Endothelial cell of umbilical vein (primary cell): Measurements from ENCODE around the gene RANBP1. TPM values are rescaled to one million over a fixed set of nuclear protein-coding genes. Genes with fewer than 3 reads are reported as not detected.

Source experiments
- BruUV-seq: library from RNA; stranded (reverse); fragments of 400-500 nt; replicated peaks from 2 replicates; lab custom pipeline; 2021; lab: Mats Ljungman, UMichigan
- CTCF ChIA-PET: fragments of 300-600, 350-600 bp; sonication (Branson Sonifier 250); formaldehyde crosslinking; loops from one replicate; lab custom pipeline; 2021; ENCODE audit warnings: antibody characterized with exemption, inconsistent platforms; lab: Charles Lee
- POLR2A ChIA-PET: fragments of 300-600, 350-600 bp; sonication (Branson Sonifier 250); formaldehyde crosslinking; loops from one replicate; lab custom pipeline; 2021; ENCODE audit warnings: antibody characterized with exemption, inconsistent platforms; lab: Charles Lee
- DNase-seq: peaks from one replicate; pipeline ENCODE4 v3.0.0-alpha.2; 2011; ENCODE audit warnings: low read depth, low spot score
- FAIRE-seq: peaks from 2 replicates; lab custom pipeline; 2011; peaks lifted over from hg19 to GRCh38; lab: Jason Lieb, UNC
- H2AFZ ChIP-seq: 2 replicates; pipeline ENCODE4 v1.6.0; 2012; ENCODE audit warnings: low read depth, low read length, control low read depth, inconsistent platforms
- H3K27ac ChIP-seq: 2 replicates; pipeline ENCODE4 v1.5.1; 2011; ENCODE audit warnings: low read depth, mild to moderate bottlenecking, control low read depth, low read length, moderate library complexity; ENCODE audit not compliant: insufficient read depth
- H3K27me3 ChIP-seq, 2 experiments: 2 replicates each; pipeline versions ENCODE4 v1.6.0 to v1.6.1; 2011; ENCODE audit warnings: low read length in 2 of 2, mixed read lengths in 1 of 2; ENCODE audit not compliant: control insufficient read depth in 2 of 2, insufficient read depth in 2 of 2
- H3K36me3 ChIP-seq, 2 experiments: 2 replicates in 1 of 2; 3 replicates in 1 of 2; pipeline ENCODE4 v1.5.1; 2011; ENCODE audit warnings: low read length in 2 of 2, mild to moderate bottlenecking in 1 of 2, moderate library complexity in 1 of 2; ENCODE audit not compliant: control insufficient read depth in 2 of 2, insufficient read depth in 2 of 2; ENCODE audit errors: extremely low read depth in 1 of 2
- H3K4me1 ChIP-seq: 3 replicates; pipeline ENCODE4 v1.5.1; 2011; ENCODE audit warnings: mild to moderate bottlenecking, low read length; ENCODE audit not compliant: control insufficient read depth, insufficient read depth; ENCODE audit errors: extremely low read depth
- H3K4me2 ChIP-seq: 2 replicates; pipeline ENCODE4 v1.6.1; 2011; ENCODE audit warnings: low read length, control low read depth, mixed read lengths; ENCODE audit not compliant: insufficient read depth
- H3K4me3 ChIP-seq, 3 experiments: fragments of 200-600 bp in 1 of 3; sonication (generic), shearing (Covaris generic) in 1 of 3; replicated peaks in 1 of 3; 2 replicates each; pipeline ENCODE4 v1.5.1; 2011 to 2016; ENCODE audit warnings: control low read depth in 3 of 3, low read length in 3 of 3, mild to moderate bottlenecking in 2 of 3, inconsistent platforms in 1 of 3, low read depth in 1 of 3, moderate library complexity in 1 of 3; ENCODE audit not compliant: insufficient read depth in 1 of 3
- H3K79me2 ChIP-seq: 2 replicates; pipeline ENCODE4 v1.6.0; 2012; ENCODE audit warnings: low read length, inconsistent platforms; ENCODE audit not compliant: control insufficient read depth, insufficient read depth
- H3K9ac ChIP-seq: replicated peaks from 2 replicates; pipeline ENCODE3; 2011; ENCODE audit warnings: low read length, control low read depth; ENCODE audit not compliant: insufficient read depth; ENCODE audit errors: extremely low read depth
- H3K9me1 ChIP-seq: replicated peaks from 3 replicates; pipeline ENCODE4 v1.6.0; 2011; ENCODE audit warnings: mild to moderate bottlenecking, low read length; ENCODE audit not compliant: control insufficient read depth, insufficient read depth; ENCODE audit errors: extremely low read depth
- H3K9me3 ChIP-seq: replicated peaks from 2 replicates; pipeline ENCODE4 v1.5.1; 2012; ENCODE audit warnings: low read length, inconsistent platforms; ENCODE audit not compliant: control insufficient read depth, insufficient read depth
- H4K20me1 ChIP-seq: replicated peaks from 2 replicates; pipeline ENCODE3; 2011; ENCODE audit warnings: mild to moderate bottlenecking, low read length; ENCODE audit not compliant: control insufficient read depth, insufficient read depth; ENCODE audit errors: extremely low read depth
- EZH2 ChIP-seq: IDR thresholded peaks from 2 replicates; pipeline ENCODE4 v1.6.1; 2012; ENCODE audit warnings: borderline replicate concordance, low read depth, mild to moderate bottlenecking, moderate library complexity, low read length, inconsistent platforms; ENCODE audit not compliant: severe bottlenecking
- FOS ChIP-seq: IDR thresholded peaks from 2 replicates; pipeline ENCODE4 v1.6.1; 2011; ENCODE audit warnings: mild to moderate bottlenecking, low read length, moderate library complexity, borderline replicate concordance; ENCODE audit not compliant: insufficient read depth
- GATA2 ChIP-seq: IDR thresholded peaks from 2 replicates; pipeline ENCODE4 v1.7.0; 2011; ENCODE audit warnings: low read depth, mild to moderate bottlenecking, moderate library complexity, mixed read lengths, low read length; ENCODE audit not compliant: insufficient read length, insufficient read depth
- JUN ChIP-seq: IDR thresholded peaks from 2 replicates; pipeline ENCODE4 v1.6.1; 2011; ENCODE audit warnings: borderline replicate concordance, low read depth; ENCODE audit not compliant: insufficient read length, insufficient read depth
- MYC ChIP-seq: IDR thresholded peaks from one replicate; pipeline ENCODE4 v1.6.1; 2011; ENCODE audit warnings: mild to moderate bottlenecking, low read depth, low read length
- POLR2A ChIP-seq: IDR thresholded peaks from 2 replicates; pipeline ENCODE4 v1.6.1; 2012; ENCODE audit warnings: low read depth, mild to moderate bottlenecking, control low read depth, low read length
- POLR2AphosphoS5 ChIP-seq: IDR thresholded peaks from 2 replicates; pipeline ENCODE4 v1.6.1; 2012; ENCODE audit warnings: low read depth, mild to moderate bottlenecking, control low read depth, low read length, moderate library complexity; ENCODE audit not compliant: insufficient read depth
- dilution Hi-C: fragments of 300-500 bp; cut with MboI; formaldehyde crosslinking; loops from one replicate; pipeline ENCODE4 v1.15.0; 2019; ENCODE audit warnings: low sequenced_read_pairs; ENCODE audit not compliant: extremely low pct_ligation_motif_present
- intact Hi-C: fragments of 100-400 bp; cut with micrococcal nuclease; formaldehyde crosslinking; loops from one replicate; pipeline ENCODE4 v1.10.0; 2022
- polyA plus RNA-seq, 4 experiments: library from polyadenylated mRNA; depleted of rRNA in 3 of 4; stranded (reverse) in 3 of 4; unstranded in 1 of 4; fragments of >200 nt; gene quantifications; 2 replicates each; pipeline versions ENCODE4 v1.2.1 to v1.2.3, GENCODE V29; 2011 to 2012; ENCODE audit warnings: missing spikeins in 1 of 4
- total RNA-seq: library from RNA; stranded (reverse); gene quantifications from 2 replicates; pipeline ENCODE4 v1.2.3, GENCODE V29; 2021
- TF ChIP-seq, protein P1 (sequence below), 2 donors: IDR thresholded peaks; 1 replicate in 1 of 2; 2 replicates in 1 of 2; pipeline ENCODE4 v1.5.1; 2011; ENCODE audit warnings: low read length in 2 of 2, mild to moderate bottlenecking in 2 of 2, moderate library complexity in 2 of 2, control low read depth in 1 of 2, inconsistent platforms in 1 of 2, low read depth in 1 of 2; ENCODE audit not compliant: insufficient read depth in 1 of 2; ENCODE audit errors: extremely low read depth in 1 of 2
- TF ChIP-seq, protein P2 (sequence below): IDR thresholded peaks from 2 replicates; pipeline ENCODE4 v1.6.1; 2011; ENCODE audit not compliant: insufficient read depth, insufficient read length

Gene RANBP1
- total and polyA plus RNA-seq, 2 donors (not counting 3 experiments of a cell fraction or from before 2014, with no cell fraction given): 228 to 247 TPM

GRCh38 chr22:20135806-20136602 lies 20.1 kb downstream of the RANBP1 start:
- ChIA-PET CTCF (no interaction called here), POLR2A (no interaction called here)
- Histone ChIP-seq H3K27me3 (no peaks in the 10 kb centered on the region), H3K4me3 (no peak overlapping the region), H3K36me3 (peaks cover 3 to 9% of the 10 kb centered on the region in 2 experiments), H3K9ac (no peak overlapping the region), H3K9me3 (no peaks in the 10 kb centered on the region), H4K20me1 (no peaks in the 10 kb centered on the region), H3K27ac (no peak overlapping the region), H3K4me1 (peaks cover 6% of the 10 kb centered on the region), H3K79me2 (peaks cover 65% of the 10 kb centered on the region), H2AFZ (no peak overlapping the region), H3K9me1 (no peaks in the 10 kb centered on the region), H3K4me2 (no peak overlapping the region)
- DNase-seq: no peak
- no TSS peak for BruUV-seq
- TF ChIP-seq, protein P1, sequence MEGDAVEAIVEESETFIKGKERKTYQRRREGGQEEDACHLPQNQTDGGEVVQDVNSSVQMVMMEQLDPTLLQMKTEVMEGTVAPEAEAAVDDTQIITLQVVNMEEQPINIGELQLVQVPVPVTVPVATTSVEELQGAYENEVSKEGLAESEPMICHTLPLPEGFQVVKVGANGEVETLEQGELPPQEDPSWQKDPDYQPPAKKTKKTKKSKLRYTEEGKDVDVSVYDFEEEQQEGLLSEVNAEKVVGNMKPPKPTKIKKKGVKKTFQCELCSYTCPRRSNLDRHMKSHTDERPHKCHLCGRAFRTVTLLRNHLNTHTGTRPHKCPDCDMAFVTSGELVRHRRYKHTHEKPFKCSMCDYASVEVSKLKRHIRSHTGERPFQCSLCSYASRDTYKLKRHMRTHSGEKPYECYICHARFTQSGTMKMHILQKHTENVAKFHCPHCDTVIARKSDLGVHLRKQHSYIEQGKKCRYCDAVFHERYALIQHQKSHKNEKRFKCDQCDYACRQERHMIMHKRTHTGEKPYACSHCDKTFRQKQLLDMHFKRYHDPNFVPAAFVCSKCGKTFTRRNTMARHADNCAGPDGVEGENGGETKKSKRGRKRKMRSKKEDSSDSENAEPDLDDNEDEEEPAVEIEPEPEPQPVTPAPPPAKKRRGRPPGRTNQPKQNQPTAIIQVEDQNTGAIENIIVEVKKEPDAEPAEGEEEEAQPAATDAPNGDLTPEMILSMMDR (IDR thresholded peaks at IDR 0.05; ENCODE audit: extremely low read depth in 1 of 2, insufficient read depth in 1 of 2, low read depth in 1 of 2, low read length in 2 of 2): no peak
- TF ChIP-seq EZH2: no peak
- no peak for TF ChIP-seq POLR2A
- TF ChIP-seq POLR2AphosphoS5: no peak
- TF ChIP-seq JUN: no peak
- TF ChIP-seq, protein P2, sequence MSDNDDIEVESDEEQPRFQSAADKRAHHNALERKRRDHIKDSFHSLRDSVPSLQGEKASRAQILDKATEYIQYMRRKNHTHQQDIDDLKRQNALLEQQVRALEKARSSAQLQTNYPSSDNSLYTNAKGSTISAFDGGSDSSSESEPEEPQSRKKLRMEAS: no peak
- no peak for TF ChIP-seq MYC
- no peak for TF ChIP-seq GATA2
- no peak for TF ChIP-seq FOS
- dilution Hi-C loops (no loop called here), intact Hi-C loops (no loop called here)
- no peak for FAIRE-seq
